T1000 (cell line): Measurements from ENCODE around the gene MLPH.
A peak's percentile ranks its signal among the peaks of the same experiment; 100 is the strongest.

ENCODE experiments used
- DNase-seq: peaks from one replicate; lab custom pipeline; 2025; ENCODE audit warnings: mixed read lengths; lab: John Stamatoyannopoulos, UW

Gene MLPH

GRCh38 chr2:237497838-237498186 lies 10.8 kb downstream of the MLPH start:
- DNase-seq: no peak

DNA sequence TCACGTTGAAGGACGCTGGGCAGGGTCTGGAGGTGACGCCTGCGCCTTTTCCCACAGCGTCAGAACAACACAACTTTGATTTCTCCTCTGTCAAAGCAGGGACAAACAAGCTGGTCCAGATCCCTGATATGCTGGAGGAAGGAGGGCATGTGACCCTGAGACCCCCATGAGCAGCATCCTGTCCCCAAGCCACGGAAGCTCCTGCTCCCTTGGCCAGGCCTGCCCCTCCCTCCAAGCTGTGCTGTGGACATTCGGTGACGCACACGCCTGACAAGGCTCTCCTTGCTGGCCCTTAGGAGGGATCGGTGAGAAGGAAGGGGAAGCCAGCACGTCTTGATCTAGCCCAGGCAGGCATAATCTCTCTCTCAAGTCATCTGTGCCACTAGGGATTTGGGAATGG lies 11.3 kb downstream of the MLPH start:
- DNase-seq: no peak

DNA sequence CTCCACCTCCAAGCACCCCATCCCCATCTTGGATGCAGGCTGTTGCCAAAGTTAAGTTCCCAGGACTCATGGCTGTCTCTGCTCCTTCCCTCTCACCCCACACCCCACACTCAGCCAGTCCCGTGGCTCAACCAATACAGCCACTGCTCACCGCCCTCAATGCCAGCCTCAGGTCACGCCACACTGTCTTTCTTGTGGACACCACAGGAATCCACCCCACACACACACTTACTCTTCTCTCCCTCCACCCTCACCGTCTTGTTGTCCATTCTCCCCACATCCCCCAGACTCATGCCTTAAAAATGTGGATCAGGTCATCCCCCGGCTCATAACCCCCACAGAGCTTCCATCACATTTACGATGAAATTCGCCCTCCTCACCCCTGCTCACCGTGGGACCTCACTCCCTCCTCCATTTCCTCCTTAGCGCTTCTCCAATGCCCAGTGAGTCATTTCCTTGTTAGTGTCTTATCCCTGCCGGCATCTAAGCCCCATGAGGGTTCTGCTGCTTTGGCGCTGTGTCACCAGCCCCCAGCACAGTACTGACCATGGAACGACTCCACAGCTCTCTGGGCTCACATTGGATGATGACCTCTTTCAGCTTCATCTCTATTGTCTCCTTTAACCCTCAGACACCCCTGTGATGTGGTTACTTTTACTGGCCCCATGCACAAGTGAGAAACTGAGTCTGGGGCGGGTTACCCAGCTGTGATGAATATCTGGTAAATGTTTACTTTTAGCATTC lies 13.8 kb downstream of the MLPH start:
- peak; percentile 96 for DNase-seq

- no peak for DNase-seq
Measured at GRCh38 chr2:237501892-237502513, 15.0 kb downstream of the MLPH start.

GRCh38 chr2:237503201-237503600 lies 16.1 kb downstream of the MLPH start:
- DNase-seq: no peak

- DNase-seq: no peak
Measured at GRCh38 chr2:237505188-237505939, 18.3 kb downstream of the MLPH start.

DNA sequence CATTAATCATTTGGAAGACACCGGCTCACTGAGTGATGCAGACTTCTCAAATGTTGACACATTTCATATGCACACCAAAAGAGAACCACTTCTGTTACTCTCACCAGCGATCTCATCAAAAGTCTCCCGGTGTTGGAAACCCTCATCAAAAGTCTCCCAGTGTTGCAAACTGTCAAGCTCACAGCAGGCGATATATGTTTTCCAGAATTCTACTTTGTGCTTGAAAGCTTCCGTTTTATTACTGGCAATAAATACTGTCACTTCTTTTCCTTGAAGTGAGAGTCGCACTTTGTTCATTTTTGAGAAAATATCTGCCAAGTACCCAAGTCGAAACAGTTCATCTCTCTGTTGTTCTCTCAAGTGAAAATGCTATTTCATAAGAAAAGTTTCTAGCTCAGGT lies 20.5 kb downstream of the MLPH start:
- DNase-seq: no peak

DNA sequence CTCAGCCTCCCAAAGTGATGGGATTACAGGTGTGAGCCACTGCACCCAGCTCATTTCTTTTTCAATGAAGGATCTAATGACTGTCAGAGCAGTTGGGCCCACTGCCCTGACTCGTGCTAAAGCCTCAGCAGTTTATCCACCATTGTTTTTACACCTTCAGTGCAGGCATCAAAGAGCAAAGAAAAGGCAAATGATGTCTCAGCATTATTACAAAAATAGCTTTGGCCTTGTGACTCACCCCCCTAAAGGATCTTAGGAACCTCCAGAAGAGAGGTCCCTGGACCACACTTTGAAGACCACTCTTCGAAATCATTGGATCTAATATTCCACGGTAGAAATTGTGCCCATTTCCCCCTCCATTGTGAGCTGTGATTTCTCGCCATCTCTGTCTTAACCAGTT lies 21.3 kb downstream of the MLPH start:
- no peak for DNase-seq

DNA sequence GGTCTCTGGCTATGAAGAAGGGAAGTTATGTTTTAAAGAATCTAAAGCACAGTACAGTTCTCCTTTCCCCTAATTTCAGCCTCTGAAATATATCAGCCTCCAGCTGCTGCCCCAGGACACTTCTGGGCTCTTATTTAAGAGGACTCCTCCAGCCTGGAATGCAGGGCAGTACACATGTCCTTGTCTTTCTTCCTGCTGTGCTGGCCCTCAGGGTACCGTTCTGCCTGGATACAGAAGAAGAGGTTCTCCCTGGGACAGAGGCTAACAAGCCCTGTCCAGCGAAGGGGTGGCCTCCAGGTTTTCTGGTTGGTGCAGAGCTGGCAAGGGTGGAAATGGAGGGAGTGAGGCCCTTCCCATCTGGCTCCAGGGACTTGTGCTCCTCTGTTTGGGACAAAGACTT lies 22.1 kb downstream of the MLPH start:
- DNase-seq: no peak

GRCh38 chr2:237509905-237510304 lies 22.9 kb downstream of the MLPH start:
- DNase-seq: no peak

DNA sequence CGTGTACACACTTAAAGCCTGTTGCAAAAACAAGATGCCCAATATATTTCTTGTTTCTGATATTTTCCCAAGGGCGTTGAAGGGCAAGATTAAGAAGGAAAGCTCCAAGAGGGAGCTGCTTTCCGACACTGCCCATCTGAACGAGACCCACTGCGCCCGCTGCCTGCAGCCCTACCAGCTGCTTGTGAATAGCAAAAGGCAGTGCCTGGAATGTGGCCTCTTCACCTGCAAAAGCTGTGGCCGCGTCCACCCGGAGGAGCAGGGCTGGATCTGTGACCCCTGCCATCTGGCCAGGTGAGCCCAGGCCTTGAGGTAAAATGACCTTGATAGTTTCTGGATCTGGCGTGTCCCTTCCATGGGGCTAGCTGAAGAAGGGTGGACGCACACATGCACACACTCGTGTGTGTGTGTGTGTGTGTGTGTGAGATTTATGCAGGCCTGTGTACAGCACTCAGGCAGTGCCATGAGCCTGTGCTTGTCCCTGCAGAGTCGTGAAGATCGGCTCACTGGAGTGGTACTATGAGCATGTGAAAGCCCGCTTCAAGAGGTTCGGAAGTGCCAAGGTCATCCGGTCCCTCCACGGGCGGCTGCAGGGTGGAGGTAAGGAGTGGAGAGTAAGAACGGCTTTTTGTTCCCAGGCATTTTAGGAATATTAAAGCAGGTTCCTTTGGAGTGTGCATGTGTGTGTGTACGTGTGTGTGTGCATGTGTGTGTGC lies 23.6 kb downstream of the MLPH start:
- no peak for DNase-seq

- no peak for DNase-seq
Measured at GRCh38 chr2:237511433-237511832, 24.4 kb downstream of the MLPH start.

GRCh38 chr2:237511885-237512405 lies 24.9 kb downstream of the MLPH start:
- no peak for DNase-seq

- DNase-seq: peak; percentile 80
Measured at GRCh38 chr2:237512774-237513466, 25.9 kb downstream of the MLPH start.

- no peak for DNase-seq
Measured at GRCh38 chr2:237513693-237514092, 26.6 kb downstream of the MLPH start.

GRCh38 chr2:237514474-237515130 lies 27.6 kb downstream of the MLPH start:
- DNase-seq: no peak

GRCh38 chr2:237515166-237515565 lies 28.1 kb downstream of the MLPH start:
- no peak for DNase-seq

DNA sequence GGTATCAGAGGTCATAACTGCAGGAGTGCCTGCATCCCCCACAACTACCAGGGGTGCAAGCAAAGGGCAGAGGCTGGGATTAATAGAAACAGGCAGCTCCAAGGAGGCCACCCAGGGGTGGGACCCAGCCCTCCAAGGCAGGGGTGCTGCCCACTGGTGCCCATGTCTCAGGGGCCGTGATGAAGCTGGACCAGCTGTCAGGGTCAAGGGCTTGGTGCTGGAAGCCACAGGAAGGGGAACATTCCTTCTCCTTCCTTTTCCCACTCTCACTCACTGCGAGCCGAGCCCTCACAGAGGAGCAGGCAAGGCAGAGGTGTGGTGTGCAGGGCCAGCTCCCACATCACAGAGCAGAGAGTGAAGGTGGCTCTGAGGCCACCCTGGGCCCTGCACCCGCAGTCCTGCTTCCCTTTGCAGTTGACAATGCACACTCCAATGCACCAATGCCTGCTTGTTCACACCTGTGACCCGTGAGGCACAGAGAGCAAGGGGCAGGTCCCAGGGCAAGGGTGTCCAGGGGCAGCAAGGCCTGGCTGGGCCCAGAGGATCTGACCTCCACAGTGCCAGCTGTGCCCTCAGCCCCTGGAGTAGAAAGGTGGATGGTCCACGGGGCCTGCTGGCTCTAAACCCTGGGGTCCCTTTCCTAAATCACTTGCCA lies 28.7 kb downstream of the MLPH start:
- no peak for DNase-seq

- no peak for DNase-seq
Measured at GRCh38 chr2:237517163-237517562, 30.1 kb downstream of the MLPH start.

- no peak for DNase-seq
Measured at GRCh38 chr2:237517990-237518389, 30.9 kb downstream of the MLPH start.
